H1 (cell line): ENCODE data around the gene SUGT1. TPM values are rescaled to one million over a fixed set of nuclear protein-coding genes. Genes with fewer than 3 reads are reported as not detected.

Experiments used
- ATF2 ChIP-seq: IDR thresholded peaks from 2 replicates; pipeline ENCODE4 v1.6.1; 2012; ENCODE audit warnings: low read length, inconsistent platforms
- BACH1 ChIP-seq: IDR thresholded peaks from 2 replicates; pipeline ENCODE4 v1.6.1; 2012; ENCODE audit warnings: low read length, improper control_type of control experiment
- CHD1 ChIP-seq: IDR thresholded peaks from 2 replicates; pipeline ENCODE4 v1.6.1; 2012; ENCODE audit warnings: low read depth, low read length, improper control_type of control experiment
- CHD2 ChIP-seq: IDR thresholded peaks from 2 replicates; pipeline ENCODE4 v1.6.1; 2012; ENCODE audit warnings: low read length, improper control_type of control experiment
- CHD7 ChIP-seq: fragments of 300-600 bp; sonication (generic); IDR thresholded peaks from 2 replicates; pipeline ENCODE4 v1.7.1; 2012; ENCODE audit warnings: low read length, moderate library complexity, mild to moderate bottlenecking, inconsistent platforms; ENCODE audit not compliant: insufficient replicate concordance
- POLR2AphosphoS5 ChIP-seq: IDR thresholded peaks from 2 replicates; pipeline ENCODE4 v1.6.1; 2011; ENCODE audit warnings: low read depth, low read length
- SAP30 ChIP-seq: fragments of 300-600 bp; sonication (generic); IDR thresholded peaks from 2 replicates; pipeline ENCODE4 v1.7.1; 2012; ENCODE audit warnings: low read length, moderate library complexity, mild to moderate bottlenecking, inconsistent platforms; ENCODE audit not compliant: insufficient read depth, insufficient replicate concordance
- polyA plus RNA-seq, 7 experiments: library from polyadenylated mRNA; depleted of rRNA in 3 of 7; stranded (reverse) in 5 of 7; unstranded in 2 of 7; fragments of >200 nt in 5 of 7; fragments of 200-250 nt in 2 of 7; gene quantifications; 1 replicate in 5 of 7; 2 replicates in 1 of 7; 4 replicates in 1 of 7; pipeline versions ENCODE4 v1.2.1 to v1.2.3, GENCODE V29; 2011 to 2013; ENCODE audit warnings: missing spikeins in 2 of 7, mixed read lengths in 2 of 7
- total RNA-seq: library from RNA; stranded (reverse); fragmentation: NEBNext Ultra II Directional; extraction: Animal tissue kit (Norgen Biotek cat#: 25700); gene quantifications from 2 replicates; pipeline ENCODE4 v1.2.1, GENCODE V29; 2021

Gene SUGT1
- total and polyA plus RNA-seq, 2 of the 8 experiments (the other 6 are each of a cell fraction or from before 2014, with no cell fraction given): 21.0 to 99.4 TPM

DNA sequence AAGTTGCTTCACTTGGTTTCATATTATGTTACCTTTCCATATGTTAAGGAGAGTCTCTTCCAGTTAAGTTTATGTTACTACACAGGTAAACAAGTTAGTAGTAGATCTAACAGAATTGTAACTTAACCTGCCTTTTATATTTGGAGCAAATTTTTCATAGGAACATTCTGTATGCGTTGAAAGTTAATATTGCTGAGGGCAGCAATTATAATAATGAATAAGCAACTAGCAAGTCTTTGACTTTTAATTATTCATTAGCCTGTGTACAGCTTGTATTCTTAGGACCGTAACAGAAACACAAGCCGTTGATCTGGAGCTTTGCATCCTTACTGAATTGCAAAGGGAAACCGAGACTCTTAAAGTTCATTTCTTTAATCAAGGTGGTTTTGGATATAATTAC lies 11.6 kb downstream of the SUGT1 start (continued):
- no peak for TF ChIP-seq CHD7
- TF ChIP-seq BACH1: no peak
- no peak for TF ChIP-seq POLR2AphosphoS5
- no peak for TF ChIP-seq CHD1
- TF ChIP-seq CHD2: no peak
- no peak for TF ChIP-seq ATF2
- no peak for TF ChIP-seq SAP30
